ENCODE results near the gene L3MBTL4. TPM values are rescaled to one million over a fixed set of nuclear protein-coding genes. Genes with fewer than 3 reads are reported as not detected.

L3MBTL4 gene
- total RNA-seq, 1 experiment from 2014 or later: not detected

GRCh38 chr18:6009756-6010155 lies 405.0 kb downstream of the L3MBTL4 start:
- intact Hi-C loops (cut with micrococcal nuclease; ENCODE audit: unreplicated experiment): no loop called here
- H3K4me2 ChIP-seq: no peak overlapping the region
- H3K27me3 ChIP-seq (ENCODE audit: insufficient read depth, low read depth): peaks cover 61% of the 10 kb centered on the region
- H3K9me3 ChIP-seq (ENCODE audit: insufficient read depth, low read depth): no peaks in the 10 kb centered on the region
- H4K20me1 ChIP-seq (ENCODE audit: insufficient read depth): no peaks in the 10 kb centered on the region
- H3K36me3 ChIP-seq (ENCODE audit: low read depth): no peaks in the 10 kb centered on the region
- CTCF ChIA-PET: no interaction called here
- no peaks in the 10 kb centered on the region for H3K79me2 ChIP-seq (ENCODE audit: low read depth)
- POLR2A ChIA-PET (ENCODE audit: unreplicated experiment): no interaction called here
- H3K27ac ChIP-seq: no peak overlapping the region
- TF ChIP-seq, protein P1, sequence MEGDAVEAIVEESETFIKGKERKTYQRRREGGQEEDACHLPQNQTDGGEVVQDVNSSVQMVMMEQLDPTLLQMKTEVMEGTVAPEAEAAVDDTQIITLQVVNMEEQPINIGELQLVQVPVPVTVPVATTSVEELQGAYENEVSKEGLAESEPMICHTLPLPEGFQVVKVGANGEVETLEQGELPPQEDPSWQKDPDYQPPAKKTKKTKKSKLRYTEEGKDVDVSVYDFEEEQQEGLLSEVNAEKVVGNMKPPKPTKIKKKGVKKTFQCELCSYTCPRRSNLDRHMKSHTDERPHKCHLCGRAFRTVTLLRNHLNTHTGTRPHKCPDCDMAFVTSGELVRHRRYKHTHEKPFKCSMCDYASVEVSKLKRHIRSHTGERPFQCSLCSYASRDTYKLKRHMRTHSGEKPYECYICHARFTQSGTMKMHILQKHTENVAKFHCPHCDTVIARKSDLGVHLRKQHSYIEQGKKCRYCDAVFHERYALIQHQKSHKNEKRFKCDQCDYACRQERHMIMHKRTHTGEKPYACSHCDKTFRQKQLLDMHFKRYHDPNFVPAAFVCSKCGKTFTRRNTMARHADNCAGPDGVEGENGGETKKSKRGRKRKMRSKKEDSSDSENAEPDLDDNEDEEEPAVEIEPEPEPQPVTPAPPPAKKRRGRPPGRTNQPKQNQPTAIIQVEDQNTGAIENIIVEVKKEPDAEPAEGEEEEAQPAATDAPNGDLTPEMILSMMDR (conservative IDR thresholded peaks at IDR 0.05): no peak
- TF ChIP-seq EZH2 (IDR thresholded peaks at IDR 0.05; ENCODE audit: low read depth): no peak
- no peaks in the 10 kb centered on the region for H3K9me2 ChIP-seq (ENCODE audit: insufficient read depth)
- no TSS peak for BruUV-seq (replicated peaks)
- H3K4me3 ChIP-seq: no peak overlapping the region
- no peaks in the 10 kb centered on the region for H3K4me1 ChIP-seq (replicated peaks; ENCODE audit: insufficient read depth)
- no peak overlapping the region for H2AFZ ChIP-seq
- H3F3A ChIP-seq (ENCODE audit: insufficient read depth, low read depth): no peaks in the 10 kb centered on the region
- no peak for DNase-seq

- BruUV-seq (replicated peaks): no TSS peak
- Histone ChIP-seq H3F3A (ENCODE audit: insufficient read depth, low read depth) (no peaks in the 10 kb centered on the region), H3K4me1 (replicated peaks; ENCODE audit: insufficient read depth) (no peaks in the 10 kb centered on the region), H3K27ac (no peak overlapping the region), H2AFZ (no peak overlapping the region), H3K79me2 (ENCODE audit: low read depth) (no peaks in the 10 kb centered on the region), H3K4me2 (no peak overlapping the region), H3K4me3 (no peak overlapping the region), H3K9me2 (ENCODE audit: insufficient read depth) (no peaks in the 10 kb centered on the region), H3K9me3 (ENCODE audit: insufficient read depth, low read depth) (no peaks in the 10 kb centered on the region), H3K36me3 (ENCODE audit: low read depth) (no peaks in the 10 kb centered on the region), H3K27me3 (ENCODE audit: insufficient read depth, low read depth) (peaks cover 47% of the 10 kb centered on the region), H4K20me1 (ENCODE audit: insufficient read depth) (no peaks in the 10 kb centered on the region)
- ChIA-PET POLR2A (ENCODE audit: unreplicated experiment) (no interaction called here), CTCF (no interaction called here)
- no peak for DNase-seq
- intact Hi-C loops (cut with micrococcal nuclease; ENCODE audit: unreplicated experiment): no loop called here
- TF ChIP-seq, protein P1 (conservative IDR thresholded peaks at IDR 0.05): no peak
- TF ChIP-seq EZH2 (IDR thresholded peaks at IDR 0.05; ENCODE audit: low read depth): no peak
These were observed 410.0 kb downstream of the L3MBTL4 start for GRCh38 chr18:6004683-6005082.

GRCh38 chr18:6004119-6004518 lies 410.6 kb downstream of the L3MBTL4 start:
- Histone ChIP-seq H3K27me3 (ENCODE audit: insufficient read depth, low read depth) (peaks cover 43% of the 10 kb centered on the region), H3K9me2 (ENCODE audit: insufficient read depth) (no peaks in the 10 kb centered on the region), H3K27ac (no peak overlapping the region), H3K4me2 (no peak overlapping the region), H4K20me1 (ENCODE audit: insufficient read depth) (no peaks in the 10 kb centered on the region), H2AFZ (no peak overlapping the region), H3K4me3 (no peak overlapping the region), H3K79me2 (ENCODE audit: low read depth) (no peaks in the 10 kb centered on the region), H3K4me1 (replicated peaks; ENCODE audit: insufficient read depth) (no peaks in the 10 kb centered on the region), H3F3A (ENCODE audit: insufficient read depth, low read depth) (no peaks in the 10 kb centered on the region), H3K9me3 (ENCODE audit: insufficient read depth, low read depth) (no peaks in the 10 kb centered on the region), H3K36me3 (ENCODE audit: low read depth) (no peaks in the 10 kb centered on the region)
- no TSS peak for BruUV-seq (replicated peaks)
- no peak for TF ChIP-seq EZH2 (IDR thresholded peaks at IDR 0.05; ENCODE audit: low read depth)
- TF ChIP-seq, protein P1 (conservative IDR thresholded peaks at IDR 0.05): no peak
- ChIA-PET POLR2A (ENCODE audit: unreplicated experiment) (no interaction called here), CTCF (no interaction called here)
- intact Hi-C loops (cut with micrococcal nuclease; ENCODE audit: unreplicated experiment): no loop called here
- no peak for DNase-seq
